GM12878 (cell line): Measurements from ENCODE around the gene DSTYK. TPM values are rescaled to one million over a fixed set of nuclear protein-coding genes. Genes with fewer than 3 reads are reported as not detected.

ENCODE experiments used
- ATAC-seq: fragments of 200-7000 bp; cut with Tn5 transposase; 3 replicates; pipeline ENCODE4 v1.9.1; 2020; ENCODE audit warnings: mild to moderate bottlenecking, moderate library complexity
- BruUV-seq: library from RNA; stranded (reverse); fragments of 400-500 nt; replicated peaks from 2 replicates; lab custom pipeline; 2021; lab: Mats Ljungman, UMichigan
- CTCF ChIA-PET: fragments of 300-600 bp; sonication (Branson Sonifier 250); formaldehyde crosslinking; extraction: SDS; loops from one replicate; lab custom pipeline; 2021; ENCODE audit warnings: inconsistent platforms; lab: Yijun Ruan, JAX
- POLR2A ChIA-PET: fragments of 350-600 bp; formaldehyde crosslinking; extraction: SDS; loops from one replicate; lab custom pipeline; 2021; ENCODE audit warnings: inconsistent platforms; lab: Charles Lee
- RAD21 ChIA-PET: fragments of 300-600 bp; sonication (Branson Sonifier 250); formaldehyde crosslinking; loops from one replicate; lab custom pipeline; 2023; ENCODE audit warnings: antibody characterized with exemption; ENCODE audit not compliant: unreplicated experiment; lab: Charles Lee
- SMC1A ChIA-PET: fragments of 300-600 bp; sonication (Branson Sonifier 250); formaldehyde crosslinking; loops from one replicate; lab custom pipeline; 2023; ENCODE audit not compliant: unreplicated experiment, uncharacterized antibody; lab: Charles Lee
- DNase-seq: peaks from one replicate; pipeline ENCODE4 v3.0.0-alpha.2; 2011; ENCODE audit warnings: low read depth, low spot score
- FAIRE-seq: peaks from 3 replicates; lab custom pipeline; 2011; peaks lifted over from hg19 to GRCh38; lab: Jason Lieb, UNC
- H2AFZ ChIP-seq: 2 replicates; pipeline ENCODE4 v1.6.0; 2011; ENCODE audit warnings: low read depth, low read length, control low read depth; ENCODE audit not compliant: control insufficient read depth
- H3K27ac ChIP-seq: 2 replicates; pipeline ENCODE4 v1.5.1; 2011; ENCODE audit warnings: control low read depth; ENCODE audit not compliant: control insufficient read depth, insufficient read depth
- H3K27me3 ChIP-seq, 2 experiments: replicated peaks in 1 of 2; 2 replicates each; pipeline versions ENCODE4 v1.6.0 to v1.6.1; 2011; ENCODE audit warnings: low read length in 1 of 2; ENCODE audit not compliant: control insufficient read depth in 2 of 2, insufficient read depth in 2 of 2
- H3K36me3 ChIP-seq, 2 experiments: 2 replicates each; pipeline ENCODE4 v1.5.1; 2011; ENCODE audit warnings: low read length in 1 of 2; ENCODE audit not compliant: control insufficient read depth in 2 of 2, insufficient read depth in 2 of 2
- H3K4me1 ChIP-seq: 2 replicates; pipeline ENCODE4 v1.6.1; 2011; ENCODE audit warnings: mild to moderate bottlenecking, low read length, moderate library complexity, mixed read lengths; ENCODE audit not compliant: control insufficient read depth, insufficient read depth
- H3K4me2 ChIP-seq: 2 replicates; pipeline ENCODE4 v1.6.0; 2011; ENCODE audit warnings: control low read depth; ENCODE audit not compliant: control insufficient read depth, insufficient read depth
- H3K4me3 ChIP-seq: fragments of 200-600 bp; sonication (generic); 2 replicates; pipeline ENCODE4 v1.5.1; 2016
- H3K79me2 ChIP-seq: 2 replicates; pipeline ENCODE4 v1.6.0; 2011; ENCODE audit warnings: low read length; ENCODE audit not compliant: control insufficient read depth, insufficient read depth
- H3K9ac ChIP-seq: 2 replicates; pipeline ENCODE4 v1.8.0; 2011; ENCODE audit warnings: low read length, control low read depth, mixed read lengths; ENCODE audit not compliant: control insufficient read depth, insufficient read depth
- H3K9me3 ChIP-seq: replicated peaks from 3 replicates; pipeline ENCODE4 v1.5.1; 2011; ENCODE audit warnings: mild to moderate bottlenecking, low read length; ENCODE audit not compliant: control insufficient read depth, insufficient read depth
- H4K20me1 ChIP-seq: 2 replicates; pipeline ENCODE4 v1.6.0; 2011; ENCODE audit not compliant: control insufficient read depth, insufficient read depth
- CHD1 ChIP-seq: IDR thresholded peaks from 2 replicates; pipeline ENCODE4 v1.6.1; 2012; ENCODE audit warnings: low read depth, low read length, improper control_type of control experiment
- CTCF ChIP-seq, 3 experiments: IDR thresholded peaks in 2 of 3; conservative IDR thresholded peaks in 1 of 3; 2 replicates each; pipeline ENCODE4 v1.5.1; 2011; ENCODE audit warnings: low read depth in 3 of 3, low read length in 3 of 3, mild to moderate bottlenecking in 3 of 3, control low read depth in 2 of 3, moderate library complexity in 2 of 3, inconsistent platforms in 1 of 3, mixed read lengths in 1 of 3; ENCODE audit not compliant: control insufficient read depth in 2 of 3, insufficient read depth in 1 of 3; ENCODE audit errors: extremely low read depth in 1 of 3
- FOXK2 ChIP-seq: fragments of 450-650 bp; IDR thresholded peaks from 2 replicates; pipeline ENCODE4 v1.6.1; 2017; ENCODE audit warnings: mild to moderate bottlenecking, moderate library complexity
- HDGF ChIP-seq: fragments of 450-650 bp; IDR thresholded peaks from 2 replicates; pipeline ENCODE4 v1.6.1; 2016; ENCODE audit warnings: antibody characterized with exemption
- KAT2A ChIP-seq: conservative IDR thresholded peaks from 2 replicates; pipeline ENCODE4 v1.6.1; 2011; ENCODE audit warnings: low read depth, low read length; ENCODE audit not compliant: control insufficient read depth
- LARP7 ChIP-seq: fragments of 450-650 bp; IDR thresholded peaks from 2 replicates; pipeline ENCODE4 v1.6.1; 2017; ENCODE audit warnings: mild to moderate bottlenecking
- POLR2A ChIP-seq: IDR thresholded peaks from 2 replicates; pipeline ENCODE4 v1.6.1; 2011; ENCODE audit warnings: low read depth, mild to moderate bottlenecking, low read length
- RBBP5 ChIP-seq: fragments of 200-600 bp; sonication (generic); conservative IDR thresholded peaks from 2 replicates; pipeline ENCODE4 v1.6.1; 2016
- SIN3A ChIP-seq: IDR thresholded peaks from 2 replicates; pipeline ENCODE4 v1.6.1; 2012; ENCODE audit warnings: low read depth, low read length, improper control_type of control experiment
- SREBF1 ChIP-seq: IDR thresholded peaks from 2 replicates; pipeline ENCODE4 v1.6.1; 2012; ENCODE audit warnings: mild to moderate bottlenecking, low read length
- WGBS: methylation state at CpG from one replicate; pipeline ENCODE4 v1.1.6; 2016; ENCODE audit warnings: low lambda C conversion rate; ENCODE audit not compliant: insufficient replicate concordance, insufficient coverage; ENCODE audit errors: missing lambda C conversion rate; 5-methylcytosine and 5-hydroxymethylcytosine counted together
- in situ Hi-C: fragments of 300-500 bp; cut with MboI; formaldehyde crosslinking; loops from 9 replicates; pipeline ENCODE4 v1.14.3; 2018; ENCODE audit warnings: mixed read lengths
- intact Hi-C: fragments of 100-400 bp; cut with micrococcal nuclease; formaldehyde crosslinking; loops from one replicate; pipeline ENCODE4 v1.14.2; 2022; ENCODE audit not compliant: unreplicated experiment
- polyA plus RNA-seq, 11 experiments: library from polyadenylated mRNA; depleted of rRNA in 4 of 11; unstranded in 6 of 11; stranded (reverse) in 5 of 11; fragments of >200 nt; fragmentation: Nextera tagmentation in 4 of 11; fragmentation: Illumina TruSeq in 1 of 11; extraction: Ambion mirVana in 4 of 11; extraction: Trizol in 1 of 11; gene quantifications; 1 replicate in 1 of 11; 2 replicates in 10 of 11; pipeline versions ENCODE4 v1.2.1 to v1.2.3, GENCODE V29; 2011 to 2016; ENCODE audit warnings: inconsistent platforms in 2 of 11, missing spikeins in 2 of 11, low read depth in 1 of 11
- total RNA-seq, 4 experiments: library from RNA; depleted of rRNA in 3 of 4; stranded (reverse); fragments of >200 nt in 3 of 4; fragmentation: Illumina TruSeq in 1 of 4; extraction: Trizol in 1 of 4; gene quantifications; 2 replicates each; pipeline versions ENCODE4 v1.2.1 to v1.2.3, GENCODE V29; 2013 to 2021
- TF ChIP-seq, protein P1 (sequence below): IDR thresholded peaks from 2 replicates; pipeline ENCODE4 v1.6.1; 2011; ENCODE audit warnings: borderline replicate concordance, low read depth, mild to moderate bottlenecking, moderate library complexity, mixed read lengths, low read length; ENCODE audit not compliant: insufficient read depth; ENCODE audit errors: extremely low read length

The DSTYK gene
- total and polyA plus RNA-seq, 10 of the 15 experiments (the other 5 are each of a cell fraction or from before 2014, with no cell fraction given): 2.7 to 5.5 (median 3.6) TPM

DNA sequence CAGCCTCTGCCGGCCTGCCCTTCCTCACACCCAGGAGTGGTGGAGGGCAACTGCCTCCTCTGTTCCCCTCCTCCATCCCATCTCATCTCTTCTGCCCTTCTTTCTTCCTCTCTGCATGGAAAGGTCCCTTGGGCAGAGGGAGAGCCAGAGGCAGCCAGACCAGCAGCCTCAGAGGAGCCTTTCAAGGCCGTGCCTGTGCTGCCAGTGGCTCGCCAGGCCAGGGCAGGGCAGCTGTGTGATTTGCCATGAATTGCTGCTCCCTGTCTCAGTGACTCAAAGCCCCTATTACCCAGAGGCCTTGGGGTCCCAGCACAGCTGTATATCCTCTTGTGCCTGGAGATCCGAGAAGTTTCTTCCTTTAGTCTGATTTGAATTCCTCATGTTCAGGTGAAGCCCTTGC lies 38.1 kb upstream of the DSTYK start:
- no peak for DNase-seq
- no peak for ATAC-seq
- SMC1A ChIA-PET: interaction anchor here (1.3 to 17.4 kb wide), 3 partner anchors 7 to 28 kb away, joined by 3 to 427 read pairs (median 110); partner anchors contain the start of gene TMCC2
- no peaks in the 10 kb centered on the region for H3K9me3 ChIP-seq
- H3K4me1 ChIP-seq: no peaks in the 10 kb centered on the region
- in situ Hi-C loops: no loop called here
- H3K4me3 ChIP-seq: no peak overlapping the region
- H2AFZ ChIP-seq: no peak overlapping the region
- no peaks in the 10 kb centered on the region for H3K79me2 ChIP-seq
- RAD21 ChIA-PET: interaction anchor here (21.3 kb wide), 1 partner anchor 14 kb away, joined by 728 read pairs; the partner anchor contains the start of gene TMCC2
- intact Hi-C loops: no loop called here
- no peak for FAIRE-seq
- POLR2A ChIA-PET: no interaction called here
- 55% methylated on average over 4 of the region's 4 CpGs for WGBS
- H3K27me3 ChIP-seq: peaks cover 2 to 3% of the 10 kb centered on the region in 2 experiments; a peak in 3 of 4 replicates
- H4K20me1 ChIP-seq: no peaks in the 10 kb centered on the region; the same call in 1 of the 2 replicates
- no peak overlapping the region for H3K4me2 ChIP-seq
- TF ChIP-seq LARP7 (no peak), SIN3A (no peak), FOXK2 (no peak), CTCF (IDR thresholded peaks at IDR 0.05 in 2 of 3, conservative IDR thresholded peaks at IDR 0.05 in 1 of 3; ENCODE audit: control insufficient read depth in 2 of 3, extremely low read depth in 1 of 3, insufficient read depth in 1 of 3, low read depth in 3 of 3, low read length in 3 of 3) (no peak), SREBF1 (no peak), POLR2A (no peak), RBBP5 (no peak), HDGF (no peak), KAT2A (no peak), CHD1 (no peak)
- TF ChIP-seq, protein P1, sequence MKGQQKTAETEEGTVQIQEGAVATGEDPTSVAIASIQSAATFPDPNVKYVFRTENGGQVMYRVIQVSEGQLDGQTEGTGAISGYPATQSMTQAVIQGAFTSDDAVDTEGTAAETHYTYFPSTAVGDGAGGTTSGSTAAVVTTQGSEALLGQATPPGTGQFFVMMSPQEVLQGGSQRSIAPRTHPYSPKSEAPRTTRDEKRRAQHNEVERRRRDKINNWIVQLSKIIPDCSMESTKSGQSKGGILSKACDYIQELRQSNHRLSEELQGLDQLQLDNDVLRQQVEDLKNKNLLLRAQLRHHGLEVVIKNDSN: no peak
- H3K27ac ChIP-seq: no peak overlapping the region
- BruUV-seq: no TSS peak
- no peaks in the 10 kb centered on the region for H3K36me3 ChIP-seq
- no peak overlapping the region for H3K9ac ChIP-seq
- CTCF ChIA-PET: interaction anchor here (1.5 to 42.1 kb wide), 3 partner anchors 18 to 108 kb away, joined by 6 to 2333 read pairs (median 836); partner anchors contain the start of genes NUAK2 and TMCC2
